Measurements from ENCODE around the gene AHCYL1.

DNA sequence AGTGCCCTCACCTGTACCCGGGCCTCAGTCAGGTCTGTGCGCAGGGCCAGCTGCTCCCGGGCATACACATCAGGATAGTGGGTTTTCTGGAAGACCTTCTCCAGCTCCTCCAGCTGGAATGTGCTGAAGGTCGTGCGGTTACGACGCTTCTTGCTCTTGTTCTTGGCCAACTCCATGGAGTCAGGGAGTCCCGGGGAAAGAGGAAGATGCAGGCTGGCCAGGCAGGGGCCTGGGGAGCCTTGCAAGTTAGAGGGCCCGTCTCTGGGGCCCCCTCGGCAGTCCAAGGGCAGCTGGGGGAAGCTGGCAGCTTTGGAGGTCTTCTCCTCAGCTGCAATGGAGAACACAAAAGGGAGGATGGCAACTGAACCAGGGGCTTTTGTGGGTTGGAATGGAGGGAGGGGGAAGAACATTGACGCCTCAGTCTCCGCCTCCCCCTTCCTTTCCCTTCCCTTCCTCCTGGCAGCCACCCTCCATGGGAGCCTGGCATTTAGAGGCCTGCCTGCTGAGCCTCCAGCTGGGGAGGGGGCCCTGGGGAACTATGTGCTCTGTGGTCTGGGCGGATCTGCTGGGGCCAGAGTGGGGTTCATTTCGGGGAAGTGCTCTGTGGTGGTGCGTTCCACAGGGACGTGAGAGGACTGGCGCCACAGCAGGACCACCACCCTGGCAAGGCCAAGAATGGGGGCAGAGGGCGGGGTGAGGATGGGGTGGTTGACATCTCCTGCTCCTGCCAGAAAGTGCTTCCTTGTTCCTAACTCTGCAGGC lies 80.2 kb downstream of the AHCYL1 start:
- TF ChIP-seq POLR2A (IDR thresholded peaks at IDR 0.05; ENCODE audit: extremely low read depth, insufficient read length) (no peak), MYC (IDR thresholded peaks at IDR 0.05; ENCODE audit: low read depth, low read length) (no peak)
- TF ChIP-seq, protein P1, sequence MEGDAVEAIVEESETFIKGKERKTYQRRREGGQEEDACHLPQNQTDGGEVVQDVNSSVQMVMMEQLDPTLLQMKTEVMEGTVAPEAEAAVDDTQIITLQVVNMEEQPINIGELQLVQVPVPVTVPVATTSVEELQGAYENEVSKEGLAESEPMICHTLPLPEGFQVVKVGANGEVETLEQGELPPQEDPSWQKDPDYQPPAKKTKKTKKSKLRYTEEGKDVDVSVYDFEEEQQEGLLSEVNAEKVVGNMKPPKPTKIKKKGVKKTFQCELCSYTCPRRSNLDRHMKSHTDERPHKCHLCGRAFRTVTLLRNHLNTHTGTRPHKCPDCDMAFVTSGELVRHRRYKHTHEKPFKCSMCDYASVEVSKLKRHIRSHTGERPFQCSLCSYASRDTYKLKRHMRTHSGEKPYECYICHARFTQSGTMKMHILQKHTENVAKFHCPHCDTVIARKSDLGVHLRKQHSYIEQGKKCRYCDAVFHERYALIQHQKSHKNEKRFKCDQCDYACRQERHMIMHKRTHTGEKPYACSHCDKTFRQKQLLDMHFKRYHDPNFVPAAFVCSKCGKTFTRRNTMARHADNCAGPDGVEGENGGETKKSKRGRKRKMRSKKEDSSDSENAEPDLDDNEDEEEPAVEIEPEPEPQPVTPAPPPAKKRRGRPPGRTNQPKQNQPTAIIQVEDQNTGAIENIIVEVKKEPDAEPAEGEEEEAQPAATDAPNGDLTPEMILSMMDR (IDR thresholded peaks at IDR 0.05; ENCODE audit: low read depth, low read length) = no peak
- TF ChIP-seq, protein P2, sequence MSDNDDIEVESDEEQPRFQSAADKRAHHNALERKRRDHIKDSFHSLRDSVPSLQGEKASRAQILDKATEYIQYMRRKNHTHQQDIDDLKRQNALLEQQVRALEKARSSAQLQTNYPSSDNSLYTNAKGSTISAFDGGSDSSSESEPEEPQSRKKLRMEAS (IDR thresholded peaks at IDR 0.05; ENCODE audit: low read depth, low read length) = no peak
